NOMO-1 treated with DMSO at 0.1 percent for 48 hours (cell line): ENCODE results near the gene MC2R.
"Not testable (repeated sequence)": the region's sequence is repeated elsewhere in the genome, so short reads cannot be mapped to it uniquely, and the experiment has no call there.

Experiments used
- DNase-seq: peaks from one replicate; lab custom pipeline; 2025; ENCODE audit not compliant: unreplicated experiment; lab: John Stamatoyannopoulos, UW

Gene MC2R

DNA sequence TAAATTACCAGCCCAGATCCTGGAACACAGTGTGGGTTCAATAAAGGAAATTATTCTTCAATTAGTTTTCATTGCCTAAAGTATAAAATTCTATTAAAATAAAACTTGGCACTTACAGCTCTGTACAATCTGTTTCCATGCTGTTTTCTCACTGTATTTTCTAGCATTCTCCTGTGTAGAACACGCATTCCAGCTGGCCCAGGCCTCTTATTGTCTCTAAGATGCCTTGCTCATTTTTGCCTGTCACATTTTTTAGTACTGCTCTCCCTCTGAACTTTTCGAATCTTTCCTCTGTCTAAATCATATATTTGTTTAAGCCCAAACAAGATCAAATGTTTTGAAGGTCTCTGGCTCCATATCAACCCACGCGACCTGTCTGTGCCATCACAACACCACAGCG is 20.8 kb downstream of the MC2R start:
- DNase-seq = no peak

DNA sequence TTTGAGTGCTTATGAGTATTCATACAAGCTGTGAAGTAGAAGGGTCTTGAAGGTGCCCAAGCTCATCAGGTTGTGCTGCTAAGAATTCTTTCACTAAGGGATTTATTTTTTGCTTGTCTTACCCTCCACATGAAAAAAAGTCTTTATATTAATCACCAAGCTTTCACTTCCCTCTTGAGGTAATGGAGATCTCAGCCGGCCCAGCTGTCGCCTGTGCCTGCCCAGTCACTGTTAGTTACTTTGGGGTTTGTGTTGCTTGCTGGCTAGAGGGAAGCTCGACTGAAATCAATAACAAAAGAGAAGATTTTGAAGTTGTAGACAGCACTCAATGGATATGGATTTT is 21.9 kb downstream of the MC2R start:
- peak; percentile 80 for DNase-seq

DNA sequence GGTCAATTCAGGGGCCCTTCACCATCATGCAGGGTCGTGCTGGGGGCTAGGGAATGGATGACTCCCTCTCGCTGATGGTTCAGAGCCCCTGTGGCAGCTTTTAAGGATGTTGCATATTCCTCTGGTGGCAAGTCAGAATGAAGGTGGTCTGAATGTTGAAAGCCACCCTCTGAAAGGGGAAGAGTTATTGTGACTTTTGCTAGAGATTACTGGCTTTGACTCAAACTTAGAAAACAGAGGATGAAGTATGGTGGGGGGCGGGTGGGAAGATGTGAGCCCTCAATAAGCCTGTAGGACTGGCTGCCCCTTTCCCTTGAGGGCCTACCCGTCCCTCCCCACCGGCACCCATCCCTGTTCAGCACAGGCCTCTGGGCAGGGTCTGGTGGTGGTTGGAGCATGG is 23.2 kb downstream of the MC2R start:
- DNase-seq = no peak

DNA sequence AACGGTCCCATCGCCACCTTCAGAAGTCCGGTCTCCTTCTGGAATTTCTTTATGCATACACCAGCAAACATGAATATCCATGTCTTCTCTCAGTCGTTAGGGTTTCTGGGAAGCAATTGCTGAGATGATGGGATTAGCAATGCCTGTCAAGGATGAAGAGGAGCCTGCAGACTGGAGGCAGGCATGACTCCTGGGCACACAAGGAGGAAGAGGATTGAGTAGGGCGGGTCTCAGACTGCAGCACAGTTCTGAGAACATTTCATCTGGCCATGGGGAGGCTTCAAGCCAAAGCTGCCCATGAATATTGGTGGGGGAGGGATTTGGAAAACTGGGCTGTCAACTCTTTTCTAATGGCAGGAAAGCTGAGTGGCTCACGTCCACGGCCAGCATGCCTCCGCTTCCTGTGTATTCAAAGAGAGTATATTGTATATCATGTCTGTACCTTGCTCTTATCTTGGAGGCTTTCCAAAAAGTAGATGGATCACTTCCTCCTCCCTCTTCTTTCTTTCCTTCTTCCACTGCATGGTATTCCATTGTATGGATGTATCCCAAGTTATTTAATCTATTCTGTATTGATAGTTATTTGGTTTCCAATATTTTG is 24.5 kb downstream of the MC2R start:
- DNase-seq = no peak

DNA sequence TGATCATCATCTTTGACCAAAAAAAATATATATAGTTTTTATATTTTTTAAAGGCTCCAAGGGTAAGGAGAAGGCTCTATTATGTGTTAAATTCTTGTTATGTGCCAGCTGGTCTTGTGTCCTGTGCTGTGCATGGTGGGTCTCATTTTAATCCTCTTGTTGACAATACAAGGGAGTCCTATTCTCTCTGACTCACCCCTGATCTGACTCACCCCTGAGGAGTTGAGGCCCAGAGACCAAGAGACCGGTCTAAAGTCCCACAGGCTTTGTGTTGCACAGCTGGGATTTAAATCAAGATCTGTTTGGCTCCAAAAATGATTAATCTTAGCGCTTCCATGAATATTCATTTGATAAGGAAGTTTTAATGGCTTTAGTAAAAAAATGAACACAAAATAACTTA is 25.7 kb downstream of the MC2R start:
- DNase-seq = no peak

DNA sequence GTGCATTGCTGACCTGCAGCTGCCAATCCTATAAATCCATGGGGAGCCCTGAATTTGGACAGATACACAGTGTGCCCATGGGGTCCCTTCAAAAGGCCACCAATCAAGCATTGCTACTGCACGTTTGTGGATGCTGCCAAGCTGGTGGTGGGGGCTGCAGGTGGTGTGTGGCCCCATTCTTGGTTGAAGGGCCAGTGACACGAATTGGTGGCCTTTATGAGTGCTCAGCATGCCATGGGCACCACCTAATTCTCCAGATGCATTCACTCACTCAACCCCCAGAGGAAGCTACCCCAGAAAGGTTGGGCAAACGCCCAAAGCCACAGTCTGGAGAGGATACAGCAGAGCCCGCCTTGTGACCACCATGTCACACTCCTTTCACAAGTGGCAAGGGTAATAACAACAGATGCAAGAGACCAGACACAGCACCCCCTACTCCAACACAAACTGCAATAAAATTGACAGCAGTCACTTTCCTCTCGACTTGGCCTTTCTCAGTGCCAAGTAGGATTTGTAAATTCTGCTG is 27.1 kb downstream of the MC2R start:
- DNase-seq = no peak

DNA sequence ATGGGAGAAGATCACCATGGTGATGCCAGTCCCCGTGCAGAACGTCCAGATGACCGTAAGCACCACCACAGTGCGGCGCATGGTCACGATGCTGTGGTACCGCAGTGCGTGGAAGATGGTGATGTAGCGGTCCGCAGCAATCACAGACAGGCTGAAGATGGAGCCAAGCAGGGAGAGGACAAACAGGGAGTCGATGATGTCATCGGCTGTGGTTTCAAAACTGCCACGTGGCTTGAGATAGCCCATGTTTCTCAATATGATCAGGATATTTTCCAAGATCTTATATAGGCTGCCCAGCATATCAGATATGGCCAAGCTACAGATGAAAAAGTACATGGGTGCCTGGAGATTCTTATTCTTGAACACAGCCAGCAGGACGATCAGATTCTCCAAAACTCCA is 30.3 kb downstream of the MC2R start:
- DNase-seq = no peak

DNA sequence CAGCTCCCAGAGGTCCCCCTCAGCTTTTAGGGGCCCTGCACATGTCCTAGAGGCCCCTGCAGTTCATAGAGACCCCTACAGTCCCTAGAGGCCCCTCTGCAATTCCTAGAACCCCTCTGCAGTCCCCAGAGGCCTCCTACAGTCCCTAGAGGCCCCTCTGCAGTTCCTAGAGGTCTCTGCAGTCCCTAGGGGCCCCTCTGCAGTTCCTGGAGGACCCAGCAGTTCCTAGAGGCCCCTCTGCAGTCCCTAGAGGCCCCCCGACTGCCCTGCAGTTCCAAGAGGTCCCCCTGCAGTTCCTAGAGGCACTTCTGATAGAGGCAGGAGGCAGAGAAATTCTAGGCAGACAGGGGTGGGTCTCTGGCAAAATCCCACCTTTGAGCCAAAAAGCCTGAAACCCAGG is 35.4 kb downstream of the MC2R start:
- DNase-seq = no peak

DNA sequence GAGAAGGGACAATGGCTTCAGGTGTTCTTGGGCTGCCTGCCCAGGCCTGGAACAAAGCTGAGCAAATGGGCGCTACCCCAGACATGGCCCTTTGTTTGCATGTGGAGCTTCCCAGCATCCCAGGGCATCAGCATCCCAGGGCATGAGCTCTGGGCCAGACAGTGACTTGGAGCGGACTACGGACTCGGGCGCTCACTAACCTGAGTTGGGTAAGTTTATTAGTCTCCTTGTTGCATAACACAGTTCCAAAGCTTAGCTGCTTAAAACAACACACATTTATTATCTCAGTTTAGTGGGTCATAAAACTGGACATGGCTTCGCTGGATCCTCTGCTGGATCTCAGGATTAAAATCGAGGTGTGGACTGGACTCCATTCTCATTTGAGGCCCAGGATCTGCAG is 35.8 kb downstream of the MC2R start:
- DNase-seq = no peak

DNA sequence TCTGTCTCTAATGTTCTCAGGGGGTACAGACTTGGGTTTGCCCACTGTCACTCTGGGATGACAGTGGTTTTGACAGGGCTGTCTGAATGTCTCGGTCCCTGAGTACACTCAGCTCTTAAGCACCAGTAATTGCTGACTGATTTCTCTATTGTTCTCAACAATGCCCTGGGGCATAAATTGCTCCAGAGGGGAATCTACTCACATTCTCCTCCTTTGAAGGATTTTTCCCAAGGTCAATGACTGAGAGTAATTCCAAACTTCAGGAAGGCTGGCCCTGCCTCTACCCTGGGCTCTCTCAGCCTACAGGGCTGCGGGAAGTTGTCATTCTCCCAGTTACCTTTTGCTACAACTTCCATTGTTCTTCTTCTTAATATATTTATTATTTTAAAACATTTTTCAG is 36.5 kb downstream of the MC2R start:
- DNase-seq = no peak

DNA sequence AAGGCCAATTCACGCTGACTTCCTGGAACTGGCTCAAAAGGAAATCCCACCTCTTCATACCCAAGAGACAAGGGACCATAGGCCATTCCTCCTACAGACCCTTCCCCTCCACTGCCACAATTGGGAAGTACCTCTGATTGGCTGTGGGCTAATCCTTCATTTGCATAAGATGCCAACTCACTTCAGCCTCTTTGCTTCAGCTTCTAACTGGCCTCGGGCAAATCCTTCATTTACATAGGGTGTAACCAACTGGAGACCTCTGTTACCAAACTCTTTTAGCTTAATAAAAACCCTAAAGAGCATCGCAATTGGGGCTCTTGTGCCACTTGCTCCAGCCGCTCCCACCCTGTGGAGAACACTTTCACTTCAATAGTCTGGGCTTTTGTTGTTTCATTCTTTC is 38.2 kb downstream of the MC2R start:
- DNase-seq = no peak

DNA sequence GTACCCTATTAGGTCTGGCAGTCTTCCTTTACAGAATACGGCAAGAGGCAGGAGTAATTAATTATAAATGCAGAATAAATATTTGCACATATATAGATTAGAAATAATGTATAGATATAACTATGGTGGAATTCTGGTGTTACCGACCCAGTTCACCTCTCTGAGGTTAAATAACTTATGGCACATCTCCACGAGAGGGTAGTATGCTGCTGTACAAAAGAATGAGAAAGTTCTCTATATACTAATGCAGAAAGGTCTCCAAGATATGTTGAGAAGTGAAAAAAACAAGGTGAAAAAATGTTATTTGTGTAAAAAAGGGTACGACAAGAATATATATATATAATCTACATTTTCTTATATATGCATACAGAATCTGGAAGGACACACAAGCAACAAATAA is 40.8 kb downstream of the MC2R start:
- DNase-seq = no peak

DNA sequence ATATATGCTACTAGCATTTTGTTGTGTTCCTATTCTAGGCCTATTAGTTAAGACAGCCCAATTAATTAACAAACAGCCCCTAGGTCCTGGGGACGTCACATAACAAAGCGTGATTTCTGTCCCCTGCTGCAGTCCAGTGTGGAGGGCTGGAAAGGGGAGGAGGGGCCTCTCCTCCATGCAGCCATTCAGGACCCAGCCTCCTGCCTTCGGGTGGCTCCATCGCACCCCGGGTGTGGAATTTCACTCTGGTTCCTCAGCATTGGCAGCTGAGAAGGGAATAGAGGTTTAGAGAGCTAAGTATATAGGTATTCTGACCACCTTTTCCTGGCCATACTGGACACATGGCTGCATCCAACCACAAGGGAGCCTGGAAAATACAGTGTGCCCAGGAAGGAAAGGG is 42.4 kb downstream of the MC2R start:
- DNase-seq = no peak

DNA sequence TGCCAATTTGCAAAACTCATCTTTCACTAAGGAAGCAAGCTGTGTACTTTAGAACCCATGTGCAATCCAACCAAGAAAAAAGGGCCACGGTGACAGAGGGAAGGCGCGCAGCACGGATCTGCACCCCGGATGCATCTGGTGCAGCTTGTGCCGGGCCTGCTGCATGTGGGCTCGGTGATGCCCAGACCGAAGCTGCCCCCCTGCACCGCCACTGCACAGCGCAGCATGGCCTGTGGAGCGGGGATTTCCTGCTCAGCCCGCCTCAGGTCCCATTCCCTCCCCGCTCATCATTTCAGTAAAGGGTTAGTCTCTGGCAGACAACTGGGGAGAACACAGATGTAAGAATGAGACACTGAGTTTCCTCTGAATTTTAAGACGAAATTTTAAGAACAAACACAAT is 43.0 kb downstream of the MC2R start:
- no peak for DNase-seq

DNA sequence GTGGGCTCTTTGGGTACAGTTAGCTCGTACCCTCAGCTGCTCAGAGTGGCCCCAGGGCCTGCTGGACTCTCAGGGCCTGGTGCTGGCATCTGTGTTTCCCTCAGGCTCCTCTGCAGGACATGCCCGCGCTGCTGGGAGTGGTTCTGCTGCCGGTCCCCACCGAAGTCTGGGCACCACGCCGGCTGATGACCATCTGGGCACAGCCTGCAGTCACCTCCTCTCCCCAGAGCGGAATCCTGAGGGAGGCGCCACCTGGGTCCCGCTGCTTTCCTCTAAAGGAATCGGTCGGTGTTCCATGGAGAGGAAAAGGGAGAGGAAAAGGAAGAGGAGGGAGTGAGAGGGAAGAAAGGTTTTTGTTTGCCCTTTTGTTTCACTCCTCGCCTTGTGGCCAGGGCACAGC is 43.6 kb downstream of the MC2R start:
- DNase-seq = no peak

DNA sequence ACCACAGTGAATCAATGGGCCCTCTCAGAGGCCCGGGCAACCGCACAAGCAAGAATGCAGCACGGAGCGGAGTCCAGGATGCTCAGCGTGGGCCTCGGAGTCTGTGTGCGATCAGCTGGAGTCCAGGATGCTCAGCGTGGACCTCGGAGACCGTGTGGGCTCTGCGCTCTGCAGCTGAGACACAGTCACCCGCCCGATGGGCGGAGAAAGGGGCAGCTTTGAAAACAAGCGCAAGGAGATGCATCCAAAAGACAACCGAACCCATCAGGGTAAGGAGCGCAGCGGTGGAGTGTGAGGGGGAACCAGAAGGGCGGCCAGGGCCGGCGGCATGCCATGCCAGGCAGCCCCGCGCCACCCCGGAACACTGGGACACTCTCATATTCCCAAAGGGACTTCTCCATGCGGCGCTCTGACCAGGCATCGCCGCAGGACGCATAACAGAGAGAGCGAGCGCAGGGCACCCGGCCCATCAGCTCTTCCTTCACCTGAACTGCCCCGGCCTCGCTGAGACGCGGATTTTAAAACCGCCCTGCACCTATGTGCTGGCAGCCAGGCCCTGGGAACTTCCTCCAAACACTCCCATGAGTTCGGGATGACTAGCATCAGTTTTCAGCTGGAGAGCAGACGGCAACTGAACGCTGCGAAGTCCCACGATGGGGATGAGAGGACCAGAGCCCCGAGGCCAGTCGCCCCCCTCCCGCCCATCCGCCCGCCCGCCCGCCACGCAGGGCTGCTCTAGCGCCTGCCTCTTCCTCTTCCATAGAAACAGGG is 46.6 kb downstream of the MC2R start:
- no peak for DNase-seq

DNA sequence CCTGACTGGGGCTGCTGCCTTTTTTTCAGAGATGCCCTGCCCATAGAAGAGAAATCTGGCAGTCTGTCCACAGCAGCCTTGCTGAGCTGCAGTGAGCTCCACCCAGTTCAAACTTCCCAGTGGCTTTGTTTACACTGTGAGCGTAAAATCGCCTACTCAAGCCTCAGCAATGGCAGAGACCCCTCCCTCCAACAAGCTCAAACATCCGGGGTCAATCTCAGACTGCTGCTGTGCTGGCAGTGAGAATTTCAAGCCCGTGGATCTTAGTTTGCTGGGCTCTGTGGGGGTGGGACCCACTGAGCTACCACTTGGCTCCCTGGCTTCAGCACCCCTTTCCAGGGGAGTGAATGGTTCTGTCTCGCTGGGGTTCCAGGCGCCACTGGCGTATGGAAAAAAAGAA is 52.4 kb downstream of the MC2R start:
- DNase-seq = not testable (repeated sequence)

DNA sequence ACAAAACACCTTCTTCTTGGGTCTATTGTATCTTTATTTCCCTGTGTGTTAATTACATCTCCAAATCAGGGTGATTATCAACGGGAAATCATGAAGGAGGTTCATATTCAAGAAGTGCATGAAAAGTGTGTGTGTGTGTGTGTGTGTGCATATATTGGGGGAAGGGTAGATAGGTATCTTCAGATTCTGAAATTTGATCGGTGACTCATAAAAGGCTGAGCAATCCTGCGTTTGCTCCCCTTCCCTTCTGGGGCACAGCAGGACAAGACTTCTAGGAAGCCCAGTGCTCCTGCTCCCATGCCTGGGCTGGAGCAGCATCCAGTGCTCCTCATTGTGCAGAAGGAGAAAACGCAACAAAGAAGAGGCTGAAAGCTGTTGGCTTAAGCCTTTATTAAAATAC is 65.5 kb downstream of the MC2R start:
- no peak for DNase-seq

DNA sequence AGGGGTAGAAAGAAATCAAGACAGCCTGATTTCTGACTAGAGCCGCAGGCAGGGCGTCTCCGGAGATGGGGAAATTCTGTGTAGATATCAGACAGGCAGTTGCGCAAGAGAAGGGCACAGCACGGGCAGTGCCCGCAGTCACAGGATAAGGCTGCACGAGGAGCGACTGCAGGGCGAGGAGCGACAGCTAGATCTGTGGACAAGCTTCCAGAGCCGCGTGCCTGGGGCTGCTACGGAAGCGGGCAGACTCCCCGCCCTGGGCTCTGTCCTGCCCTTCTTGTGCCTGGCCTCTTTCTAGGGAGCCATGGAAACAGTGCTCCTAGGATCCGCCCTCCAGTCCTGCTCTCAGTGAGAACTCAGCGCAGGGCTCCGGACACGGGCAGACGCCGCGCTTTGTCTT is 78.8 kb downstream of the MC2R start:
- DNase-seq = peak; percentile 1

DNA sequence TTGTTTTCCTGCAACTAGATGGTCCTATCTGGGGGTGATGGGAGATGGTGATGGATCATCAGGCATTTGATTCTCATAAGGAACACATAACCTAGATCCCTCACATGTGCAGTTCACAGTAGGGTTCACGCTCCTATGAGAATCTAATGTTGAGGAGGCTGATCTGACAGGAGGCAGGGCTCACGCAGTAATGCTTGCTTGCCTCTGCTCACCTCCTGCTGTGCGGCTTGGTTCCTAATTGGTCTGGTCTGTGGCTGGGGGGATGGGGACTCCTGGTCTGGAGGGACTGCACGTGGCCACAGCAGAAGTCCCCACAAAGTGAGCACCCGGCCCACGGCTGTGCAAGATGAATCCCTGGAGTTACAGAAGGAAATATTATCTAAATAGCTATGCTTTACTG is 80.1 kb downstream of the MC2R start:
- DNase-seq = no peak

DNA sequence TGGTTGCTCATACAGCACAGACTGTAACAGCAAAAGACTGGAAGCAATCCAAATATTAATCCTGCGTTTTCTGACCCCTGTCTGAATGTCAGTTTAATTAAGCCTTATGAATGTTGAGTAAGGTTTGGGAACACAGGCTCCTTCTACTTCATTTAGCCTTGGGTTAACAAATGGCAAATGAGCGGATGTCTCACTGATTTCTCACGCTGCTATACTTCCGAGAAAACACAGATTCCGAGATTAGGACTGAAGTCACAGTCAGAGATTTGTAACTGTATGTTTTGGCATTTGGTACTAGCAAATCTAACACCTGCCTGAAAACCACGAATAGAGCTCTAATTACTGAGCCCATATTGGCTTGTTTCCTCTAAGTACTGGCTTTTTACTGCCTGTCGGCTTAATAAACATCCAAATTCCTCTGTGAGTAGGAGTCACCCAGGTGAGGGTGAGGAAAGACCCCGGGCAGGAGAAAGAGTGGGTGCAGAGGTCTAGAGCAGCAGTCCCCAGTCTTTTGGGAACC is 80.8 kb downstream of the MC2R start:
- no peak for DNase-seq
